Inferior parietal cortex (tissue), 1 donor: ENCODE data around the gene MMP24OS.

ENCODE experiments used
- DNase-seq: peaks from one replicate; pipeline ENCODE4 v3.0.0-alpha.2; 2016; ENCODE audit errors: extremely low spot score

The MMP24OS gene

DNA sequence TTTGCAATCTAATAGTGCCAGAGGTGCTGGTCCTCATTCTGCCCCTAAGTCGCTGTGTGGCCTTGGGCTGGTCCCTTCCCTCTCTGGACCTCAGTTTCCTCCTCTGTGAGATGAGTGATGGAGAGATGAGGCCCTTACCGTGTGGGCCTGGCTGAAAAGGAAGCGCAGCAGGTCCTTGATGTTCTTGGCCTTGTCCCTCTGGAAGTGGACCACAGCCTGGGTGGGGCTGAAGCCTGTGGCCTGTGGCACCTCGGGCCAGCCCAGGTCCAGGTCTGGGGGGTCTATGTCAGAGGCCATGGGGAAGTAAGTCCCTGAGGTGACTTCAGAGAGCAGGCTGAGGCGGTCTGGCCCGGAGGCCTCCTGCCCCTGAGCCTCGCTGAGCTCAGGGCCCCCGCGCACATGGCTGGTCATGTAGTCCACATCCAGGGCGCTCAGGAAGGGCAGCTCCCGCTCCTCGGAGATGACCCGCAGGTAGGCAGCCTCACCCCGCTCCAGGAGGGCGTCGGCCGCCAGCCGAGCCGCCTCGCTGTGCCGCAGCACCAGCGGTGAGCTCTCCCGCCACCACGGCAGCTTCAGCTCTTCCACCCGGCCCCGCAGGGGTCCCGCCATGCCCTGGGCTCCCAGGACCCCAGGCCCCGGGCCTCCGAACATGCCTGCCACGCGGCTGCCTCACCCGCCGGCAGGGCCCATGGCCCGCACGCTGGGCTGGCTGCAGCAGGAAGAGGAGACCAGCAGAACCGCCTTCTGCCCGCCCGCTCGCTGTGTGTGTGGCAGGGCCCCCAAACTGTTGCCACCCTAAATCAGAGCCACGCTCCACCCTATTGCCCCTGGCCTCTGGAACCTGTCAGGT, 14.0 kb upstream of the MMP24OS start, which contains the start of gene FAM83C:
Gene FAM83C (minus strand): TSS at position 772 of the 850 bp plus-strand sequence. CDS start 121 bp downstream, at position 651.
- no peak for DNase-seq

DNA sequence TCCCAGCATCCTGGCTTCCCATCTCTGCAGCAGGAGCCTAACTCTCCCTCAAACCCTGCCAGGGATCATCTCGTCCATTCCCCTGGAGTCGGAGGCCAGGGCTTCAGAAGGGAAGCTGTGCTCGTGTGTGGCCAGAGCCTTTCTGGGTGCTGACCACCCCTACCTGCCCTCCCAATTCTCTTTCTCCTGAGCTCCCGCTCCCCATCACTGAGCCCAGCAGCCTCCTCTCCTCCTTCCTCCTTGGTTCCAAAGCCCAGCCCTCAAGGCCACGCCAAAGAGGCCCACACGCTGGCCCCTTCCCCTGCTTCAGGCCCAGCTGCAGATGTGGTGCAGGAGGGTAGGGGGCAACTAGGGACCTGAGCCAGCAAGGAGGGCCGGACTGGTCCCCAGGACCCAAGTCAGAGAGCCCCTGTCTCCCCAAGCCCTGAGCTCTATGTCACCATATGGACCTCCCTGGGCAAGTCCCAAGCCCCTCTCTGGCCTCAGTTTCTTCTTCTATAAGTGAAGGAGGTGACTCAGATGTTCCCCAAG, 13.0 kb upstream of the MMP24OS start:
- no peak for DNase-seq

DNA sequence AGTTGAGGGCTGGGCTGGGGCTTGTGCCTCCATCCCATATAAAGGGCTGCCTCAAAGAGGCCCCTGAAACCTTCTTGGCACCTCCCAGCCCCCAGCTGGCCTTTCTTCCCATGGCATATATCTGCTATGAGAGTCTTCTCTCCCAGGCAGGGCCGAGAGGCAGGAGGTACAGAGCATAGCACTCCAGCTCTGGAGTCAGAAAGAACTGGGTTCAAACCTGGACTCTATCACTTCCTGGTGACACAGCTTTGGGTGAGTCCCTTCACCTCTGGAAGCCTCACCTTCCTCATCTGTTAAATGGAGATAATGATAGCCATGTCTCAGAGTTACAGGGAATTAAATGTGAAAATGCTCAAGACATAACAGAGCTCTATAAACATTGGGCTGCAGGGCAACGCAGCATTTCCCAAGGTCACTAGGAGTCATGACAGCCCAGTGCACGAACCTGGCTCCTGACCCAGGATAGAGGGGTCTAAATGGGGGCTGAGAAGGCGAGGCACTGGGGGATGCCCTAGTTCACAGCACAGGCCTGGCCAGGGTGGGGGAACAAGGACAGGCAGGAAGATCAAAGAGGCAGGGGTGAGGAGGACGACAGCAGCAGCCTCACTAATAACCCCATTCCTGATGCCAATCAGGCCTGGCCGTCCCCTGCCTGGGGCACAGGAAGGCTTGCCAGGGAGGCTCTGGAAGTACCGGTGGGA, 12.4 kb upstream of the MMP24OS start:
- no peak for DNase-seq

DNA sequence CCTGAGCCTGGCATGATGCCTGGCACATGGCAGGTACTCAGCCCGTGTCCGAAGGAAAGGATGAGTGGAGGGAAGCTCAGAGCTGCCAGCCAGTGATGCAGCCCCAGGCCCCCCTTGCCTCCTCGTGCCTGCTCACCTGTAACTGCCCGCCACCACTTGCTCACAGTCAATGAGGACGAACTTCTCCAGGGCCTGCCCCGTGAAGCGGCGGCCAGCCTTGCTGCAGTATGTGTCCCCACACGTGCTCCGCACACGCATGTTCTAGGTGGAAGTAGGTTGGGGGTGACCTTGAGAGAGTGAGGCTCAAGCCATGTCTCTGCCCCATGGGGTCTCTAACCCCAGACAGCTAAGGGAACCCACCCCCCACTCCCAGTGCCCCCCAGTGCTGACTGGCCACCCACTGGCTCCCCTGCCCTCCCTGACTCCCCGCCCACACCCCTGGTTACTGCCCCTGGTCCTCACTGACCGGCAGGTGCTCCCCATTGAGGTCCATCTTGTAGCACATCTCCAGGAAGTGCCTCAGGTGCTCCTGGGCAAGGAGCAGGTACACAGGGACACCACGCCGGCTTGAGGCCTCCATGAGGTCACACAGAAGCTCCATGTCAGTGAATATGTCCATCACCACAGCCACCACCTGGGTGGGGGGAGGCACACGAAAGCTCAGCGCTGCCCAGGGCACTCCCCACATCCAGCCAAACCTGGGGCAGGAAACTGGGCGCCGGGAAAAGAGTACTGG, 10.6 kb upstream of the MMP24OS start:
- no peak for DNase-seq

- DNase-seq, result no peak
Measured at GRCh38 chr20:35287509-35288324, 9.8 kb upstream of the MMP24OS start.

- DNase-seq, result no peak
Measured at GRCh38 chr20:35286899-35287508, 9.1 kb upstream of the MMP24OS start.

DNA sequence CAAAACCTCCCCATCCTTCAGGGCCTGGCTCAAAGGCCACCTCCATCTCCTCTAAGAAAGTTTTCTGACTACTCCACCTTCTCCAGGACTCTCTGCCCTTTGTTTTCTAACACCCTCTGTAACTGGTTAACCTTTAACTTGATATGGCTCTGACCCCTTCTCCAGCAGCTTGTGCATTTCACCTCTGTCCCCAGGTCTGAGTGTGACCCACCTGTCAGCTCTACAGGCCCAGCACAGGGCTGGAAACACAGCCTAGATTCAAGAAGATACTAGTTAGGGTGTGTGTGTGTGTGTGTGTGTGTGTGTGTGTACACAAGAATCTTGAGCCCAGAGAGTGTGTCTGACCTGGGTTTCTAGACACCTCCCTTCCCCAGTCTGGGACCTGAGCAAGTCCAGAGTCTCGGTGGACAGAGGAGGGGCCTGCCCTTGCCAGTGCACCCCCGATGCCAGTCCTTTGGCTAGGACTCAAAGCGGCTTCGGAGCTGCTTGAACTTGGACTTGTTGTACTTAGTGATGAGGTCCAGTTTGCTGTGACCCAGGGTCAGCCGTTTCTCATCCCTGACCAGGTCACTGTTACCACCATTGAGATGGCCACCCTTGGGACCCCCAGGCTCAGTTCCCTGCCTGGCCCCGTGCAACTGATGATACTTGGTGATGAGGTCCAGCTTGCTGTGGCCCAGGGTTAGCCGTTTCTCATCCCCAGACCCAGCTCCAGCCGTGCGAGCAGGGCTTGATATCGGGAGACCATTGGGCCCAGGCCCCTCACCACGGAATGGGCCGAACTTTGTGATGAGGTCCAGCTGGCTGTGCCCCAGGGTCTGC, 8.4 kb upstream of the MMP24OS start:
- no peak for DNase-seq

DNA sequence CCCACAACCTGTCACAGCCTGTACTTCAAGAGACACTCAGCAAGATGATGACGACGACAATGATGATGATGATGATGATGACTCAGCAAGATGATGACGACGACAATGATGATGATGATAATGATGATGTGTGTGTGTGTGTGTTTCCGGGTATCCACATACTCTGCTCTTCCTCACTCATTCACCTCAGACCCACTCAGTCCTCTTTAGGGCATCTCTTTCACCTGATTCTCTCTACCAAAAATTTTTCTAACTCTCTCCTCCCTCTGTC, 7.8 kb upstream of the MMP24OS start:
- no peak for DNase-seq

DNA sequence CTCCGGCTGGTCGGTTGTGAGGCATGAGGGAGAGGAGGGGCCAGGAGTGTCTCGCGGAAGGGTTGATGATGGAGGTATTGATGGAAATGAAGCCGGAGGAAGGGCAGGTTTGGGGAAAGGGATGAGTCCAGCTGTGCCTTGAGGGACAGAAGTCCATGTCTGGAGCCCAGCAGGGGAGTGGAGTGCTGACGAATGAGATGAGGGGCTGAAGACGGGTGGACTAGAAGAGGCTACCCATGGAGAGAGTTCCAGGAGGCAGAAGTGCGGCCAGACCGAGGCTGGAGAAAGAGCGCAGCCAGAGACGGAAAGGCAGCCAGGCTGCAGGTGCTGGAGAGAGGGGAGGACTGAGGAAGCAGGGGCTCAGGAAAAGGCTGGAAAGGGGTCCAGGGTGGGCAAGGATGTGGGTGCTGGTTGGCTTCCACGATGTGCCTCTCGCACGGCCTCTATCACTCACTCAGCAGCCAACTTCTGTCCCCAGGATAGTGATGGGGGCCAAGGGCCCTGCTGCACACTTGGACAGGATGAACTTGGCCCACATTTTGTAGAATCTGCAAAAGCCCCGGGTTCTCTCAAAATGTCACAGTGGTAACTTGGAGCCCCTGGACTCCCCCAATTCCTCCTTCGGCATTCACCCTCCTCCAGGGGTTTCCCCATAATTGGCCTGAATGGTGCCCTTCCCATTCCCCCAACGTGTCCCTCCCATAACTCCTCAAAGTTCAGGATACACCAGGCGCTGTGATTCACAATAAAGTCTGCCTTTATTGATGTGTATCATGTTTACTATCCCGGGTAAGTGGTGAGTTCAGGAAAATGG, 7.3 kb upstream of the MMP24OS start:
- DNase-seq, result no peak

DNA sequence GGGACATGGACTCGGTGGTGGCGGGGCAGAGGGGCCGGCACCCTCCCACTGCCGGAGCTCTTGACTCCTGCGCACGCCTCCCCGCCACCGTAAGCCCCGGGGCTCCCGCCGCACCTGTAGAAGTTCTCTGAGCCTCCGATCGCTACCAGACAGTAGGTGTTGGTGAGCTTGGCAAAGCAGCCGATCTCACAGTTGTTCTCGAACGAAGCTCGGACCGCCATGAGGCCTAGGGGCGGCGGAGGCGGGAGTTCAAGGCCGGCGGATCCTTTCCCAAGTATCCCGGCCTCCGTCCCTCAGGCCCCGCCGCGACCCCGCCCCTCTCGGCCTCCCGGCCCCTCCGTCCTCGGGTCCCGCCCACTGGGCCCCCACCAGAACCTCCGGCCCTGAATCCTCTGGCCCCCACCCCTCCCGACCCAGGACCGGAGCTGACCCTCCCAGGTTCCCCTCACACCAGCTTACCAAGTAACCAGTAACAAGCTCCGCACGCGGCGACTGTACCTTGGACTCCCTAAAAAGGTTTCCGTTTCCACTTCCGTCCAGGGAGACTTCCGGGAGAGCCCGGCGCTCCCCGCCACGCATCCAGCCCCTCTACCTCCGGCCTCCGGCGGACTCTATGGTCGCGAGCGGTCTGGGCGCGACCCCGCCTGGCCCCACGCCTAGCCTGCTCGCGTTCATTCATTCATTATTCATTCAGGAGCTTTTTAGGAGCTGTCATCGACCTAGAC, 6.5 kb upstream of the MMP24OS start, which contains the start of gene EIF6:
Gene EIF6 (minus strand): TSS at position 506 of the 725 bp plus-strand sequence. CDS start 285 bp downstream, at position 221.
- peak; percentile 86 for DNase-seq

DNA sequence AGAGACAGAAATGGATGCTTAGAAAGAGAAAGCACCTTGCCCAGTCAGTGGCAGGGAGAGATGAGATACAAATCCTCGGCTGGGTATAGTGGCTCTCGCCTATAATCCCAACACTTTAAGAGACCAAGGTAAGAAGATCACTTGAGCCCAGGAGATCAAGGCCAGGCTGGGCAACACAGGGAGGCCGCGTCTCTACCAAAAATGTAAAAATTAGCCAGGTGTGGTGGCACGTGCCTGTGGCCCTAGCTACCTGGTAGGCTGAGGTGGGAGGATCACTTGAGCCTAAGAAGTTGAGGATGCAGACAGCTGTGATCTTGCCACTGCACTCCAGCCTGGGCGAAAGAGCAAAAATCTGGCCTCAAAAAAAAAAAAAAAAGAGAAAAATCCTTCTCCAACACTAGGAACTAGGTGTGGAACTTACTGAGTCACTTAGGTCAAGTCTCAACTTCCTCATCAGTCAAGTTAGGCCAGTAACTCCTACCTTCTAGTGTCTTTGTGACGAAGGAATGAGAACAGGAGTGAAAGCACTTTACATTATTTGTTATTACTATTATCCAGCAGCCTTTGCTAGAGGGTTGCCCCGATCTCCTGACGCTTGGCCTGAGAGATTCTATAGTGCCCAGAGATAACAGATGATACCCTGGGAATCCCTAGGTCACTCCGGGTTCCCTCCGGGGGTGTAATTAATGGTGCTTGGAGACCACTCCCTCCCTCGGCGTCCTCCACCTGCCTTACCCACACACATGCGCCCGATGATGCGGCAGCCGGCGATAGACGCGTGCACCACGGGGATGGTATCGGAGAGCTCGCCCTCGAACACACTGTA, 5.7 kb upstream of the MMP24OS start:
- DNase-seq, result no peak

DNA sequence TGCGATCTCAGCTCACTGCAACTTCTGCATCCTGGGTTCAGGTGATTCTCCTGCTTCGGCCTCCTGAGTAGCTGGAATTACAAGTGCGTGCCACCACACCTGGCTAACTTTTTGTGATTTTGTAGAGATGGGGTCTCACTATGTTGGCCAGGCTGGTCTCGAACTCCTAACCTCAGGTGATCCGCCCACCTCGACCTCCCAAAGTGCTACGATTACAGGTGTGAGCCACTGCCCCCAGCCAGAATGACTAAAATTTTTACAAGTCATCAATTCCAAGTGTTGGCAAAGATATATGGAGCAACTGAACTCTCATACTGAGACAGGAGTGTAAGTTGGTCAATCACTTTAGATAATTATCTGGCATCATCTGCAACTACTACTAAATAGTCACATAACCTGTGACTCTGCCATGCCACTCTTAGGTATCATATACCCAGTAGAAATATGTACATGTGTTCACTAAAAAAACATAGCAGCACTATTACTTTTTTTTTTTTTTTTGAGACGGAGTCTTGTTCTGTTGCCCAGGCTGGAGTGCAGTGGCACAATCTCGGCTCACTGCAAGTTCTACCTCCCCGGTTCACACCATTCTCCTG, 3.7 kb upstream of the MMP24OS start:
- DNase-seq, result no peak

DNA sequence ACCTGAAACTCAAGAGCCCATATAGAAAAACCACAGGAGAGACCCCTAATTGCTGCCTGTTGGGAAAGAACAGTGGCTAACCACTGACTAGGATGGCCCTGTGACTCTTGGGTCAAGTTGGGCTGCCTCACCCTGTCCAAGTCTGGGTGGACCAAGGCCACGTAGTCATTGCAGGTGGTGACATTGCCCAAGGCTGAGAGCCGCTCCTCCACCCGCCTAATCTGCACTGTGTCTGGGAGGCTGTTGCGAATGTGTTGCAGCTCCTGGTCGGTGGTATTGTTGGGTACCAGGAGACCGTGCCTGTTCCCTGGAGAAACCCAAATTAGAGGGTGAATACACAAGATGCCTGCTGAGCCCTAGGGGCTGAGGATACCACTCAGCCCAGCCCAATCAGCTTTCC, 2.6 kb upstream of the MMP24OS start:
- DNase-seq, result no peak

DNA sequence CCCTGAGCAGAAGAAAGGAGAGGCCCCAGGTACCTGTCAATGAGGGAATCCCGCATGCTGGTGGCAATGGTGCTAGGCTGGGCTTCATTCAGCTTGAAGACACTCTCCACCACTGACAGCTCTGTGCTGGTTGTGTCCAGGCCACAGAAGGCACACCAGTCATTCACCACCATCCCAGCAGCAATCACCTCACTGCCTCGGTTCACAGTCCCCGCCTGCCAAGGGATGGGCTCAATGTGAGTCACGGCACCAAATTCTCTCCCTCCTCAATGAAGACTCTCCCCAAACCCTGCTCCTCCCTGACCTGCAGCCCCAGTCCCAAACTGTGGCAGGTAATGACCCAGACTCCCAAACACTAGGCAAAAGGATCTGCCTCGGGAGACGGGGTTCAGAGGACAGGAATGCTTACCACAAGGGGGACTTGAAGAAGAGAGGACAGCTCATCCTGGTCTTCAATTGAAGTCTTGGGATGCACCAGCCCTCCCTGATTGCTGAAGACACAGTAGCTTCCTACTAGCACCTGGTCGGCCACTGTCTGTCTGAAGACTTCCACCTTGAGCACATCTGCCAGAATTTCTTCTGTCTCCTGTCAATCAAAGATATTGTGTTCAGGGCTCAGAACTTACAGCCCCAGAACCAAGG, 1.7 kb upstream of the MMP24OS start:
- no peak for DNase-seq

- DNase-seq, result no peak
Measured at GRCh38 chr20:35279040-35279439, 1.1 kb upstream of the MMP24OS start.

- no peak for DNase-seq
Measured at GRCh38 chr20:35277127-35277526, 795 bp downstream of the MMP24OS start.

GRCh38 chr20:35276408-35276807, 1.5 kb downstream of the MMP24OS start:
- DNase-seq, result no peak
